Peyer's patch (tissue), 4 donors: ENCODE data around the gene VILL.

Source experiments
- CTCF ChIP-seq, 6 experiments: fragments of 450-650 bp in 4 of 6; fragments of 200-600 bp in 2 of 6; sonication (generic) in 1 of 6; IDR thresholded peaks; one replicate each; pipeline ENCODE4 v1.5.1; 2017 to 2019; ENCODE audit warnings: antibody characterized with exemption in 6 of 6, mild to moderate bottlenecking in 3 of 6, moderate library complexity in 1 of 6
- POLR2A ChIP-seq, 2 donors: fragments of 450-650 bp; IDR thresholded peaks; one replicate each; pipeline ENCODE4 v1.5.1; 2017; ENCODE audit warnings: antibody characterized with exemption in 2 of 2, mild to moderate bottlenecking in 2 of 2, moderate library complexity in 2 of 2

DNA sequence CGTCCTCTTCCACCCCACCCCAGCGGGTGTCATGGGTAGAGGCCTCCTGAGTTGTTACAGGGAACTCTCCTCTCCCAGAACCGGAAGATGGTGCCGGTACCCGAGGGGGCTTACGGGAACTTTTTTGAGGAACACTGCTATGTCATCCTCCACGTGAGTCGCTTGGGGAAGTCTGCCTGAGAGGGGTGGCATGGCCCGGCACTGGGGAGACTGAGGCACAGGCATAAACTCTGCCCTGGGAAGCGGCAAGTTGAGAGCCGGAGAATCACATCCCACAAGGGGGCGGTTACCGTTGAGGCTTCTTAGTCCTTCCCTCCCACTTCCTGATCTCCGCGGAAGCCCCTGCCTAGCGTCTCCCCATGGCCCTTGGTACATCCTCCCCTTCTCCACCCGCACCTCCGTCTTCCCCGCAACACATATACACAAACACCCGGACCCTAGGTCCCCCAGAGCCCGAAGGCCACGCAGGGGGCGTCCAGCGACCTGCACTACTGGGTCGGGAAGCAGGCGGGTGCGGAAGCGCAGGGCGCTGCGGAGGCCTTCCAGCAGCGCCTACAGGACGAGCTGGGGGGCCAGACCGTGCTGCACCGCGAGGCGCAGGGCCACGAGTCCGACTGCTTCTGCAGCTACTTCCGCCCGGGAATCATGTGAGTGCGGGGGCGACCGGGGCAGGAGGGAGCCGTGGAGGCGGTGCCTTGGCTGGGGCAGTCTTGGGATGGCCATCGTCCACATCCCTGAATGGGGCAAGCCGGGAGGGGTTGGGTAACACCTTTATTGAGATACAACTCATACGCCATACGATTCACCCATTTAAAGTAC lies 3.4 kb downstream of the VILL start:
- no peak for TF ChIP-seq CTCF (IDR thresholded peaks at IDR 0.05)
- peak; percentile 81 to 87 for TF ChIP-seq POLR2A (IDR thresholded peaks at IDR 0.05)
